Measurements from ENCODE around the gene EBF3. TPM values are rescaled to one million over a fixed set of nuclear protein-coding genes. Genes with fewer than 3 reads are reported as not detected.

EBF3 gene
- total and polyA plus RNA-seq, 3 donors from 2014 or later: 4.0 to 7.6 (median 6.0) TPM

- no peak for DNase-seq
- intact Hi-C loops (cut with DNase I; ENCODE audit: low total_unique reads): no loop called here
- no peak for TF ChIP-seq POLR2A (IDR thresholded peaks at IDR 0.05)
- TF ChIP-seq, protein P1, sequence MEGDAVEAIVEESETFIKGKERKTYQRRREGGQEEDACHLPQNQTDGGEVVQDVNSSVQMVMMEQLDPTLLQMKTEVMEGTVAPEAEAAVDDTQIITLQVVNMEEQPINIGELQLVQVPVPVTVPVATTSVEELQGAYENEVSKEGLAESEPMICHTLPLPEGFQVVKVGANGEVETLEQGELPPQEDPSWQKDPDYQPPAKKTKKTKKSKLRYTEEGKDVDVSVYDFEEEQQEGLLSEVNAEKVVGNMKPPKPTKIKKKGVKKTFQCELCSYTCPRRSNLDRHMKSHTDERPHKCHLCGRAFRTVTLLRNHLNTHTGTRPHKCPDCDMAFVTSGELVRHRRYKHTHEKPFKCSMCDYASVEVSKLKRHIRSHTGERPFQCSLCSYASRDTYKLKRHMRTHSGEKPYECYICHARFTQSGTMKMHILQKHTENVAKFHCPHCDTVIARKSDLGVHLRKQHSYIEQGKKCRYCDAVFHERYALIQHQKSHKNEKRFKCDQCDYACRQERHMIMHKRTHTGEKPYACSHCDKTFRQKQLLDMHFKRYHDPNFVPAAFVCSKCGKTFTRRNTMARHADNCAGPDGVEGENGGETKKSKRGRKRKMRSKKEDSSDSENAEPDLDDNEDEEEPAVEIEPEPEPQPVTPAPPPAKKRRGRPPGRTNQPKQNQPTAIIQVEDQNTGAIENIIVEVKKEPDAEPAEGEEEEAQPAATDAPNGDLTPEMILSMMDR (IDR thresholded peaks at IDR 0.05): no peak
- Histone ChIP-seq H3K27ac (no peak overlapping the region), H3K4me3 (no peak overlapping the region), H3K27me3 (no peaks in the 10 kb centered on the region), H3K36me3 (ENCODE audit: low read depth, missing control alignments) (no peaks in the 10 kb centered on the region), H3K9me3 (no peaks in the 10 kb centered on the region), H3K4me1 (no peaks in the 10 kb centered on the region)
- WGBS, 2 donors: 82 to 94% methylated on average over 5 of the region's 5 CpGs
These were observed 176.5 kb downstream of the EBF3 start for GRCh38 chr10:129787557-129787956.

GRCh38 chr10:129786216-129786615 is 177.9 kb downstream of the EBF3 start:
- intact Hi-C loops (cut with DNase I; ENCODE audit: low total_unique reads): no loop called here
- TF ChIP-seq POLR2A (IDR thresholded peaks at IDR 0.05): no peak
- TF ChIP-seq, protein P1 (IDR thresholded peaks at IDR 0.05): no peak
- H3K27me3 ChIP-seq: no peaks in the 10 kb centered on the region
- WGBS, 2 donors: 88 to 92% methylated on average over 10 of the region's 10 CpGs
- no peak overlapping the region for H3K4me3 ChIP-seq
- no peak for DNase-seq
- H3K27ac ChIP-seq: no peak overlapping the region
- no peaks in the 10 kb centered on the region for H3K9me3 ChIP-seq
- H3K4me1 ChIP-seq: no peaks in the 10 kb centered on the region
- no peaks in the 10 kb centered on the region for H3K36me3 ChIP-seq (ENCODE audit: low read depth, missing control alignments)

GRCh38 chr10:129785536-129785981 is 178.5 kb downstream of the EBF3 start:
- Histone ChIP-seq H3K27me3 (no peaks in the 10 kb centered on the region), H3K9me3 (no peaks in the 10 kb centered on the region), H3K36me3 (ENCODE audit: low read depth, missing control alignments) (no peaks in the 10 kb centered on the region), H3K4me3 (no peak overlapping the region), H3K4me1 (no peaks in the 10 kb centered on the region), H3K27ac (no peak overlapping the region)
- TF ChIP-seq, protein P1 (IDR thresholded peaks at IDR 0.05): no peak
- TF ChIP-seq POLR2A (IDR thresholded peaks at IDR 0.05): no peak
- DNase-seq: no peak
- intact Hi-C loops (cut with DNase I; ENCODE audit: low total_unique reads): no loop called here
- 79 to 87% methylated on average over 15 to 16 of the region's 16 CpGs for WGBS, 2 donors

Small RNA genes lying within 50 kb of the gene (microRNA-seq; reads per million reads assigned to microRNA genes)
- 0 reads per million in 2 donors for gene MIR4297 (ENCODE audit: borderline number of aligned reads in 2 of 2, borderline replicate concordance in 1 of 2)

Small RNA genes lying within 50 kb of the gene (small RNA-seq; reads per million reads assigned to genes)
- 0 reads per million in 2 donors for gene AL354950.2
- gene MIR4297: 0 reads per million in 2 donors

Other genes starting within 250 kb of the EBF3 start
- 1 to 10 TPM; 3.7 to 7.6 TPM for gene C10orf143, start 146.6 kb upstream of the EBF3 start, total RNA-seq
- gene C10orf143, start 146.6 kb upstream of the EBF3 start, polyA plus RNA-seq (ENCODE audit: insufficient read depth, low read depth, low replicate concordance): 7.2 TPM
- 10 to 100 TPM; 60.8 to 63.5 TPM for gene GLRX3, start 172.1 kb upstream of the EBF3 start, total RNA-seq
- gene GLRX3, start 172.1 kb upstream of the EBF3 start, polyA plus RNA-seq (ENCODE audit: insufficient read depth, low read depth, low replicate concordance): 141 TPM